Measurements from ENCODE around the gene GET4.

GET4 gene

DNA sequence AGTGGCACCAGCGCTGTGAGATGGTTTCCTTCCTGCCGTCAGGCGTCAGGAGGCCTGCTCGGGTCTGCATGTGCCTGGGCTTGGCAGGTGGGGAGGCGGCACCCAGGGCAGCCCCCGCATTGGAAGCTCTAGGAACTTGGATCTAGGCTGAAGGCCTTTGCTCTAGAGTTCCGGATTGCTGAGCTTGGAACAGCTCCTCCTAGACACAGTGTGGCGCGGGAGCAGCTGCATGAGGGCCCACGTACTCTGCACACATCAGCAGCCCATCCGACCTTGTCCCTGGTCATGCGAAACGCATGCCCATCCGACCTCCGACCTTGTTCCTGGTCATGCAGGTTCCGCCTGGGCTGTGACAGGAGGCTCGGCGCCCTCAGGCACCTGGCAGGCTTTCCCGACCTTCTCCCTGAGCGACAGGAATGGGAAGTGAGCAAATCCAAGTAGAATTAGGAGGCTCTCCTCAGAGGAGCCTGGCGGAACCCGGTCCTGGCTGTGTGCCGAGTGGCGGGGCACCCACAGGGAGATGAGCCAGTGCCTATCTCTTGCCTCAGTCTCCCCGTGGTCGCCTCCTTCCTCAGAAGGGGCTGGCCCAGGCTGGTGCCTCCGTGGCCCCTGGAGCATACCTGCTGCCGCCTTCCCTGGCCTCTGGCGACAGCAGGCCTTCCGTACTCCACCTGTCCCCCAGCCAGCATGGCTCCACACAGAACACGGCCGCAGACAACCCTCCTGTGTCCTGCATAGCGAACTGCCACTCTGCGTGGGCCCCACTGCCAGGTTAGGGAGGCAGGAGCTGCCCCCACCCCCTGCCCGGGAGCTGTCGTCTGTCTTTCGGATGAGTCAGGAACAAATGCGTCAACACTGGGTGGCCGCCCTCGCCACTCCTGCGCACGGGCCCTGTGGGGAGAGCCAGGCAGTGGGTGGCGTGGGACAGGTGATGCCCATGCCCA lies 12.0 kb downstream of the GET4 start:
- DNase-seq = no peak

DNA sequence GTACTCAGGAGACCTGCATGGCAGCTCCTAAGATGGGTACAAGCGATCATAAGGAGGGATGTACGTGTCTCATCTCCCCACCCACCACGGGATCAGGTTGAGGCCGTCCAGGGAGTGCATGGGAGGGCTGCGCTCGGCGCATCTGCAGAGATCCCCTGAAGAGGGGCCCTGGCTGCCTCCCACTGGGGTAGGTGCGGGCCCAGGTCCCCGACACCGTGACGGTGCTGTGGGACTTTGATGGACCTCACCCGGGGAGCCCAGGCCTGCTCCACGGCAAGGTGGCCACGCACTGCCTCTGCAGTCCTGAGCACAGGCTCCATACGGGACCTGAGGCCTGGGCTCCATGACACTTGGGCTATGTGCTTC lies 12.7 kb downstream of the GET4 start:
- no peak for DNase-seq

GRCh38 chr7:889391-889790 lies 13.0 kb downstream of the GET4 start:
- DNase-seq = no peak

GRCh38 chr7:890868-891267 lies 14.5 kb downstream of the GET4 start:
- DNase-seq = no peak

DNA sequence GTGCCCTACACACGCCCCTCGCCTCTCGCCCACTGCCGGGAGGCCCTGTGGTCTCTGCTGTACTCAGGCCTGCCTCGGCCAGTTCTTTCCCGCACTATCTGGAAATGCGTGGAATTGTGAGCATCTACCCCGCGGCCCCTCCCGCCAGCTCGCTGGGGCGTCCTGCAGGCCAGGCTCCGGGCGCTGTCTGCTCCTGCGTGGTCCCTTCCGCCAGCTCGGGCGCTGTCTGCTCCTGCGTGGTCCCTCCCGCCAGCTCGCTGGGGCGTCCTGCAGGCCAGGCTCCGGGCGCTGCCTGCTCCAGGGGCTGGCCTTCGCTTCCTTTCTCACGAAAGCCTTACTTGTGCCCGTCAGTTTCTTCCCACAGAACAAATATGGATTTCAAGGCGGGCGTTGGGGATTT lies 14.9 kb downstream of the GET4 start:
- no peak for DNase-seq

GRCh38 chr7:891805-892204 lies 15.5 kb downstream of the GET4 start:
- DNase-seq = no peak

- no peak for DNase-seq
These were observed 16.6 kb downstream of the GET4 start for GRCh38 chr7:892648-893593.

DNA sequence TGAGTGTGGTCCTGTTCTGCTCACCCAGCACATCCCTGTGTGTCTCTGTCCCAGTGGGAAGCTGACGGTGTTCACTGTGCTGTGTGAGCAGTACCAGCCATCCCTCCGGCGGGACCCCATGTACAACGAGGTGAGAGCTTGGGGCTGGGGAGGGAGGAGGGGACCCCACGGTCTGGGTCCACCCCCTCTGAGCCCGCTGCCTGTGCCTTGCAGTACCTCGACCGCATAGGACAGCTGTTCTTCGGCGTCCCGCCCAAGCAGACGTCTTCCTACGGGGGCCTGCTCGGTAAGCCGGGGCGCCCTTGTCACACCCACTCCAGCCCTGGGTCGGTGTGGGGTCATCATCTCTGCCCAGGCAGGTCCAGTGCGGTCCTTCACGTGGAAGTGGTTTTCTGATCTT lies 17.3 kb downstream of the GET4 start:
- DNase-seq = no peak

DNA sequence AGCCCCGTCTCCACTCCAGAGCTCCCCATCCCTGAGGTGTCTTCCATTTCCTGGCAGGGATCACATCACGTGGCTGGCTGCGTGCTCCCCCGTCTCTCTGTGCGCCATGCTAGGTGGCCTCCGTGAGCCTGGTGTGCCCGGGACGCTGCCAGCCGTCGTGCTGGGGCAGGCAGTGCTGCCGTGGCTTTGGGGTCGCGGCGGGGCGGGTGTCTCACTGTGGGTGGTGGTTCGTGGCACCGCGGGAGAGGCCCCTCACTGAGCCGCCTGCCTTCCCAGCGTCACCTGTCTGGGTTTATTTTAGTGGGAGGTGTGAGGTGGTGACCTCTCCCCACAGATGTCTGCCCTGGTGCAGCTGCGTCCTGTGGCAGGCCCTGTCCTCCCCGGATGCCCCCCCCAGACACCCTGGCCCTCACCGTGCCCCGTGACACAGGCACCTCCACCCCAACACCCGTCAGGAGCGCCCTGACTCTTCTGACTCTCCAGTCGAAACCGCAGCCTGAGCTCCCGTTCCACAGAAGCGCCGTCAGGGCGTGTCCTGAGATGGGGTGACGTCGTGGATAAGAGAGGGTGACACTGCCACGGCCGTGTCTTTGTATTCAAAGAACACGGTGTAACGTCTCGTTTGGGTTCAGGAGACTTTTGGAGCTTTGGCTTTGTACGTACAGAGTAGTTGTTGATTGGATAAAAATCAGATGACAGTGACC lies 18.0 kb downstream of the GET4 start:
- DNase-seq = no peak

DNA sequence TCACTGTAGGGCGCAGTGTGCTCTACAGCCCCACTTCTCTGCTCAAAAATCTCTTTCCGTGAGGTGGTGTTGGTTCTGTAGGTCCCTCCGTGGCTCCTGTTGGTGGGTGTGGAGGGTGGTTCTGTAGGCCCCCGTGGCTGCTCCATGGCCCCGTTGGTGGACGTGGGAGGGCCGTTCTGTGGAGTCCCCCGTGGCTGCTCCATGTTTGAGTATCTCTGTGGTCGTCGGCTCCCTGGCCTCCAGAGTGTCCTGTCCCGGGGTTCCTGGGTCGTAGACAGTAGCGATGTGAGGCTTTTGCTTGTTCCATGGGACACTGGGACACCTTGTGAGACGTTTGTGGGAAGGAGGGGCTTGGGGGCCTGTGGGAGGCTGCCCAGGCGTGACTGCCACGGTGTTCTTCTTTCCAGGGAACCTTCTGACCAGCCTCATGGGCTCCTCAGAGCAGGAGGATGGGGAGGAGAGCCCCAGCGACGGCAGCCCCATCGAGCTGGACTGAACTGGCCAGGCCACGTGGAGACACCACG lies 18.6 kb downstream of the GET4 start:
- DNase-seq = no peak

DNA sequence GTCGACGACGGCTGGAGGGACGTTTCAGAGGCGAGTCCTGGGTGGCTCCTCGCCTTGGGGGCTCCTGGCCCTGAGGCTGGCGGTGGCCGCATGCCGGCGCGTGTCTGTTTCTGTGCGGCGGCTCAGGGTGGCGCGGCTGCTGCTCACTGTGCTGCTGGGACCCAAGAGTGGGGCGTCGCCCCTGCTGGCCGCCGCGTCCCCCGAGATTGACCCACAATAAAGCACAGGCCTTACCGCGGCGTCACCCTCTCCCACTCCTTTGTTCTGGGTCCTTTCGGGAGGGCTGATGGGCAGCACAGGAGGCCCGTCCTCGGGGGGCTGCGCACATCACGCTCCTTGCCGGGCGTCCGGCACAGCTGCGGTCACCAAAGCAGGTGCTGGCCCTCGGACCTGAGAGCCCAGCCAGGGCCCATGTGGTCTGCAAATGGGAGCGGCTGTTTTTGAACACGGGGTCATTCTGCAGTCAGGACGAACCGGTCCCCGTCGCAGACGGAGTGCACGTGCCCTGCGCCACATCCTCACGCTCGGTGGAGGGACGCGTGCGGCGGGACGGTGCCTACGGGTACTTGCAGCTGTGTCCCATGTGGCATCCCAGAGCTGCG lies 19.2 kb downstream of the GET4 start:
- DNase-seq = no peak

- DNase-seq = no peak
These were observed 20.2 kb downstream of the GET4 start for GRCh38 chr7:896346-897075.

DNA sequence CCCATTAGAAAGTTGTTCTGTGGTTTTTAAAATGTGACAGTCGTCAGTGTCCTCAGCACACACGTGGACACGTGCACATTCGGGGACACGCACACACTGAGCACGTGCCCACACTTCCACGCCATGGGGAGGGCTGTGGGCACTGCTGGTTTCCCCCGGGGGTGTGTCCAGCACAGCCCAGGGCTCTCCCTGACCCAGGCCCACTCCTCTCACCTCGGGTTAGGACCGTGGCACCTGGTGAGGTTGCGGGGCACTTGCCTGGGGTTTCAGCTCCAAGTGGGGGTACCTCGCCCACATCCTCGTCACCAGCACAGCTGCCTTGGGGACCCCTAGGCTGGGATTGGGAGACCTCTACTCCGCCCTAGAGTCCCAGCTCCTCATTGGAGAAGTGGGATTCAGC lies 20.7 kb downstream of the GET4 start:
- no peak for DNase-seq

GRCh38 chr7:897771-898376 lies 21.5 kb downstream of the GET4 start:
- DNase-seq = no peak

DNA sequence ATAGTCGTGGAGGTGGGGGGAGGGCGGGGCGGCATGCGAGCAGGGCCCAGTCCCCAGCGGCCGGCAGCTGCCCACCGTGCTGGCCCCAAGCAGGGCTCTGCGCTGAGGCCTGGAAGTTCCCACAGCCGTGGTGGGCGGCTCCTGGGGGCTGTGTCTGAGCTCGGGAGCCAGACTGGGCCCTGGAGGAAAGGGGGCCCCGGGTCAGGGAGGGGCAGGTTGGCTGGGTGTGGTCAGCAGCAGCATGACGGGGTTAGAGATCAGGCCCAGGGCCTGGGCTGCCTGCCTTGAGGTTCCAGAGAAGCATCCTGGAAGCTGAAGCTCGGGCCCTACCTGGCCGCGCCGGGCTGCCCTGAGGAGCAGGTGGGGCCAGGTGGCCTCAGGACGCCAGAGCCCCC lies 22.1 kb downstream of the GET4 start:
- DNase-seq = no peak

- no peak for DNase-seq
These were observed 22.7 kb downstream of the GET4 start for GRCh38 chr7:898855-899681.

- DNase-seq = no peak
These were observed 23.5 kb downstream of the GET4 start for GRCh38 chr7:899806-900205.

- DNase-seq = no peak
These were observed 24.1 kb downstream of the GET4 start for GRCh38 chr7:900331-901040.

DNA sequence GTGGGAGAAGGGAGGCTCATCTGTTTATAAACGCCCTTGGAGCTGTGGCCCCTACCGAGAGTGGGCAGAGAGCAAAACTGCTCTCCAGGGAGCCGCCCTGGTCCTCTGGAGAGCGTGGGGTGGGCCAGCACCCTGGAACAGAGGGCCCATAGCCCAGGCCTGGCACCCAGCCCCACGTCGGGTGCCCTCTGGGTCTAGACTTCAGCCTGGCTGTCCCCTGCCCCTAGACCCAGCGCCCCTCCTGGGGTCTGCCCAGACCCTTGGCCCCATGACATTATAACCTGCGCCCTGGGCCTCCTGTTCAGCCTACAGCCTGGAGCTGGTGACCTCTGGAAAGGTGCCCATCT lies 24.7 kb downstream of the GET4 start:
- no peak for DNase-seq

Measured in activated CD4-positive, alpha-beta T cell treated with anti-CD3 and anti-CD28 coated beads, Interleukin-10, Interleukin-2, amounts not matched to agents 100 ng/mL and 50 ng/mL, durations not matched to agents 16 hours and 8 hours (primary cell).